Astrocyte of the hippocampus (primary cell): ENCODE data around the gene DNAJB9.
"Not testable (repeated sequence)": the region's sequence is repeated elsewhere in the genome, so short reads cannot be mapped to it uniquely, and the experiment has no call there.

Source experiments
- DNase-seq: peaks from one replicate; pipeline ENCODE4 v3.0.0; 2011; ENCODE audit warnings: low read depth, low spot score

The DNAJB9 gene

GRCh38 chr7:108569381-108570145 lies at the start of gene DNAJB9, which contains the start of gene THAP5:
Gene DNAJB9, plus strand, starts transcription at chr7:108569874. Its CDS starts 1,853 bp downstream, at chr7:108571727.
Gene THAP5, minus strand, starts transcription at chr7:108569706. Its CDS starts 137 bp downstream, at chr7:108569569.
- DNase-seq = peak; percentile 100

GRCh38 chr7:108522780-108523179 lies 46.9 kb upstream of the DNAJB9 start:
- no peak for DNase-seq

GRCh38 chr7:108525327-108525984 lies 44.2 kb upstream of the DNAJB9 start:
- no peak for DNase-seq

GRCh38 chr7:108525985-108526767 lies 43.5 kb upstream of the DNAJB9 start, which contains the start of gene PNPLA8:
Gene PNPLA8, minus strand, starts transcription at chr7:108526135. Its CDS starts 10,644 bp downstream, at chr7:108515491.
- DNase-seq = peak; percentile 100

- no peak for DNase-seq
These were observed 43.0 kb upstream of the DNAJB9 start for GRCh38 chr7:108526768-108527017.

GRCh38 chr7:108528183-108528712 lies 41.4 kb upstream of the DNAJB9 start:
- no peak for DNase-seq

- no peak for DNase-seq
These were observed 40.3 kb upstream of the DNAJB9 start for GRCh38 chr7:108529341-108529740.

GRCh38 chr7:108533712-108534111 lies 36.0 kb upstream of the DNAJB9 start:
- DNase-seq = no peak

- no peak for DNase-seq
These were observed 34.4 kb upstream of the DNAJB9 start for GRCh38 chr7:108535257-108535656.

- no peak for DNase-seq
These were observed 33.9 kb upstream of the DNAJB9 start for GRCh38 chr7:108535744-108536143.

- DNase-seq = no peak
These were observed 32.4 kb upstream of the DNAJB9 start for GRCh38 chr7:108537229-108537628.

GRCh38 chr7:108538236-108538635 lies 31.4 kb upstream of the DNAJB9 start:
- DNase-seq = not testable (repeated sequence)

- DNase-seq = not testable (repeated sequence)
These were observed 31.0 kb upstream of the DNAJB9 start for GRCh38 chr7:108538685-108539084.

- no peak for DNase-seq
These were observed 28.2 kb upstream of the DNAJB9 start for GRCh38 chr7:108541478-108541877.

- not testable (repeated sequence) for DNase-seq
These were observed 21.4 kb upstream of the DNAJB9 start for GRCh38 chr7:108548141-108548896.

- not testable (repeated sequence) for DNase-seq
These were observed 13.0 kb upstream of the DNAJB9 start for GRCh38 chr7:108556665-108557064.

- no peak for DNase-seq
These were observed 12.5 kb upstream of the DNAJB9 start for GRCh38 chr7:108557191-108557590.

GRCh38 chr7:108557617-108558016 lies 12.1 kb upstream of the DNAJB9 start:
- DNase-seq = no peak

- no peak for DNase-seq
These were observed 10.4 kb upstream of the DNAJB9 start for GRCh38 chr7:108559253-108559652.

- peak; percentile 18 for DNase-seq
These were observed 8.5 kb upstream of the DNAJB9 start for GRCh38 chr7:108561047-108561619.

GRCh38 chr7:108565987-108566386 lies 3.7 kb upstream of the DNAJB9 start:
- DNase-seq = no peak
